H1 (cell line): ENCODE measurements around the gene GALT. TPM values are rescaled to one million over a fixed set of nuclear protein-coding genes. Genes with fewer than 3 reads are reported as not detected.

Experiments
- ATF2 ChIP-seq: IDR thresholded peaks from 2 replicates; pipeline ENCODE4 v1.6.1; 2012; ENCODE audit warnings: low read length, inconsistent platforms
- ATF3 ChIP-seq: IDR thresholded peaks from 2 replicates; pipeline ENCODE4 v1.6.1; 2011; ENCODE audit warnings: low read depth, mild to moderate bottlenecking, low read length; ENCODE audit not compliant: insufficient read depth
- polyA plus RNA-seq, 7 experiments: library from polyadenylated mRNA; depleted of rRNA in 3 of 7; stranded (reverse) in 5 of 7; unstranded in 2 of 7; fragments of >200 nt in 5 of 7; fragments of 200-250 nt in 2 of 7; gene quantifications; 1 replicate in 5 of 7; 2 replicates in 1 of 7; 4 replicates in 1 of 7; pipeline versions ENCODE4 v1.2.1 to v1.2.3, GENCODE V29; 2011 to 2013; ENCODE audit warnings: missing spikeins in 2 of 7, mixed read lengths in 2 of 7
- total RNA-seq: library from RNA; stranded (reverse); fragmentation: NEBNext Ultra II Directional; extraction: Animal tissue kit (Norgen Biotek cat#: 25700); gene quantifications from 2 replicates; pipeline ENCODE4 v1.2.1, GENCODE V29; 2021

The GALT gene
- total and polyA plus RNA-seq, 2 of the 8 experiments (the other 6 are each of a cell fraction or from before 2014, with no cell fraction given) = 21.9 to 50.6 TPM

- TF ChIP-seq ATF3 (peak; percentile 59; the same call in 1 of the 2 replicates), ATF2 (no peak)
These were observed 18.0 kb downstream of the GALT start (continued) for GRCh38 chr9:34664281-34665066.
